COR-L47 (cell line): ENCODE measurements around the gene NXNL1.

Source experiments
- DNase-seq: peaks from one replicate; lab custom pipeline; 2025; lab: John Stamatoyannopoulos, UW

Gene NXNL1

GRCh38 chr19:17455308-17456123 lies 5.2 kb downstream of the NXNL1 start:
- no peak for DNase-seq

- no peak for DNase-seq
Observed at GRCh38 chr19:17454576-17455071, 6.1 kb downstream of the NXNL1 start.

DNA sequence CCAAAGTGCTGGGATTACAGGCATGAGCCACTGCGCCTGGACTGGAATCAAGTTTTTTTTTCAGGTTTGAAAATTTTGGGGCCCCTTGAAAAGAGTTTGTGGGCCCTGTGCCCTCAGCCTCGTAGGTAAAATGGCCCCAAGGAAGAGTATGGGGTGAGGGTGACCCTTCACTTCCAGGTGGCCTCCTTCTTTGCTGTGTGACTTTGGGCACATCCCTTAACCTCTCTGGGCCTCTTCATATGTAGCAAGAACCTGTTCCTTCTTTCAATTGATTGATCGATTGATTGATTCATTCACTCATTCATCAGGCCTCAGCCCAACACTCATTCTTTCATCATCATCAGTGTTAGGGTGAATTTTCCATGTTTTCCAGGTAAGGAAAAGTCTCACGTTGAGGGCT lies 8.9 kb downstream of the NXNL1 start:
- no peak for DNase-seq

DNA sequence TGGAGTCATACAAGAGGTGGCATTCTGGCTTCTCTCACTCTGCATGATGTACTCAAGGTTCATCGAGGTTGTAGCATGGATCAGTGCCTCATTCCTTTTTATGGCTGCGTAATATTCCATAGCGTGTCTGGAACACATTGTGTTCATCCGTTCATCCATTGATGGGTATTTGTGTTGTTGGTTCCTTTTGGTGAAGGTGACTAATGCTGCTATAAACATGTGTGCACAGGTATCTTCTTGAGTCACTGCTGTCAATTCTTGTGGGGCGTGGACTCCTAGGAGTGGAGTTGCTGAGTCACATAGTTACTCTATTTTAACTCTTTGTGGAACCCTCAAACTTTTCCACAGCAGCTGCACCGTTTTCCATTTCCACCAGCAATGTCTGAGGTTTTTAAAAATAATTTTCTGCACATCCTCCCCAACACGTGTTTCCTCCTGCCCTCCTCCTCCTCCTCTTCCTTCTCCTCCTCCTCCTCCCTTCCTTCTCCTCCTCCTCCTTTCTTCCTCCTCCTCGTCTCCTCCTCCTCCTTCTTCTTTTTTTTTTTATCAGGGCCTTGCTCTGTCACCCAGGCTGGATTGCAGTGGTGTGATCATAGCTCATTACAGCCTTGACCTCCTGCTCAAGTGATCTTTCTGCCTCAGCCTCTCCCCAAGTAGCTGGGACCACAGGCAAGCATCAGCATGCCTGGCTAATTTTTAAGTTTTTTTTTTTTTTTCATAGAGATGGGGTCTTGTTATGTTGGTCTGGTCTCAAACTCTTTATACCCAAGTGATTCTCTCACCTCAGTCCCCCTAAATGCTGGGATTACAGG lies 10.3 kb downstream of the NXNL1 start:
- no peak for DNase-seq

DNA sequence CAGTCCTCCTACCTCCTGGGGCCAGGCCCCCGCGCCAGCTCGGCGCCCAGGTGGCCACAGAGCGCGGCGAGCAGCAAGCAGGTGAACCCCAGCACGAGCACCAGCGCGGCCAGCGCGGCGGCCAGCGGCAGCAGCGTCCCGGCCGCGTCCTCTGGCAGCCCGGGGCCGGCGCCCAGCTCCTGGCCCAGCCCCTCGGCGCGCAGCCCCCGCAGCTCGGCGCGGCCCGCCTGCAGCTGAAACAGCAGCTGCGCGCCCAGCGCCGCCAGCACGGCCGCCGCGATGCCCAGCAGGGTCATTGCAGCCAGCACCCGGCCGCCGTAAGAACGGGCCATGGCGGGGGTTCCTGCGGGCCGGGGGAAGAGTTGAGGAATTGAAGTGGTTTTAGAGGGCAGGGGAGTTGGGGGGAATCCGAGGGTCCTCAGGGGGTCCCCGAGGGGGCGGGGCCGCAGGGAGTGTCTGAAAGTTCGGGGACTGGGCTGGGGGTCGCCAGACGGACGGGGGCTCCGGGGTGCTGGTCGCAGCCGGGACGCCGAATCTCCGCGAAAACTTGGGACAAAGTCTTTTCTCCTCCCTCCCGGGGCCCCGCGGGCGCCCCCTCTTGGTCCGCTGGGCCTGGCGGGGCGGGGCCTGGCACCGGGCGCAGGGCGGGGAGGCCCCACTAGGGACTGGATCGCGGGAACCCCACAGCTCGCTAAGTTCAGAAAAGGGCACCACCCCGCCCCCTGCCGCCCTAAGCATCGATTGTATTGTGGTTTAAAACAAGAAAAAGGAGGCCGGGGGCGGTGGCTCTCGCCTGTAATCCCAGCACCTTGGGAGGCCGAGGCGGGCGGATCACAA lies 12.4 kb downstream of the NXNL1 start, which contains the start of gene TMEM221:
Gene TMEM221 (minus strand): TSS at position 538 of the 837 bp plus-strand sequence. CDS start 206 bp downstream, at position 332.
- DNase-seq: no peak

DNA sequence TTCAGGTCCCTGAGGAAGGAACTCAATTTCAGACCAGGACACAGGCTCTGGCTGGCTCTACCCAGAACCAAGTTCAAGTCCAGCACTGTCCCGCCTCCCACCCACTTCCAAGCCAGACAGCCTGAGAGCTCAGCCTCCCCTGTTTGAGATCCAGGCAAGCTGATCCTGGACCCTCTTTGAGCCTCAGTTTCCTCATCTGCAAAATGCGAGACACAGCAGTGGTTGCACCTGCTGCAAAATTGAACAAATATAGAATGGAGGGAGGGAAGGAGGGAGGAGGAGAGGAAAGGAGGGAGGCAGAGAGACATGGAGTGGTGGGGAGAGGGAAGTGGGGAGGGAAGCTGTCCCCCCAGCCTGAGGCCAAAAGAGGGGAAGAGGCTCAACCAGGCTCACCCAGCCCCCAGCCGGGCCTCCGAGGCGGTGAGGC lies 13.0 kb downstream of the NXNL1 start:
- no peak for DNase-seq

- DNase-seq: no peak
Observed at GRCh38 chr19:17445526-17446165, 15.1 kb downstream of the NXNL1 start.

GRCh38 chr19:17441241-17442021 lies 19.3 kb downstream of the NXNL1 start:
- no peak for DNase-seq

- DNase-seq: no peak
Observed at GRCh38 chr19:17436874-17437267, 23.9 kb downstream of the NXNL1 start.

DNA sequence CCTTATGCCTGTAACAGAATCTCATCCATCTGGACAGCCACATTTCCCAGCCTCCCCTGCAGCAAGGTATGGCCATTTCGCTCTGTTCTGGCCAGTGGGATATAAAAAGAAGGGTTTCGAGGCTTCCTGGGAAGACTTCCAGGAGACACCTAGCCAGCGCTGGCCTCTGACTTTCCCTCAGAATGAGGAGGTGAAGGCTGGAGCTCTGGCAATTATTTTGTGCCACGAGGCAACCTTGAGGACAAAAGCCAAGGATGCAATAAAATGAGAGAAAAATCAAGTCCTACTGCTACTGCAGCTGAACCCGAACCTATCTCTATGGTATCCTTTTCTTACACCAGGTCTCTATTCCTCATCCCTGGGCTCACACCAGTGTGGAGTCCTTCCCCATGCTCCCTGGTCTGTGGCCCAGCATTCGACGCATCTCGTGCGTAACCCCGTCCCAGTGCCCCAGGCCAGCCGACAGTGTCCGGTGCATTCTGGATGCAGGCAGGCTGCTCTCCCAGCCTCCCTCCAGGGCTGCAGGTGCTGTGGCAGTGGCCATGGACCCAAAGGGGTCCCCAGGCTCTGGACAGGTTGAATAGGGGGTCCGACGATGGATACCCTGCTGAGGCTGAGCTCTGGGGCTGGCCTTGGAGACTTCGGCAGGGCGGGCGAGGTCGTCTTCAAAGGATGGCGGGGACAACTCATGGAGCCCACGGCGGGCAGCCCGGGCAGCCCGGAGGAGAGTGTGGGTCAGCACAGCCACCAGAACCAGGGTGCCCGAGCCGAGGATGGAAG lies 24.4 kb downstream of the NXNL1 start:
- no peak for DNase-seq

- no peak for DNase-seq
Observed at GRCh38 chr19:17435218-17435617, 25.5 kb downstream of the NXNL1 start.

DNA sequence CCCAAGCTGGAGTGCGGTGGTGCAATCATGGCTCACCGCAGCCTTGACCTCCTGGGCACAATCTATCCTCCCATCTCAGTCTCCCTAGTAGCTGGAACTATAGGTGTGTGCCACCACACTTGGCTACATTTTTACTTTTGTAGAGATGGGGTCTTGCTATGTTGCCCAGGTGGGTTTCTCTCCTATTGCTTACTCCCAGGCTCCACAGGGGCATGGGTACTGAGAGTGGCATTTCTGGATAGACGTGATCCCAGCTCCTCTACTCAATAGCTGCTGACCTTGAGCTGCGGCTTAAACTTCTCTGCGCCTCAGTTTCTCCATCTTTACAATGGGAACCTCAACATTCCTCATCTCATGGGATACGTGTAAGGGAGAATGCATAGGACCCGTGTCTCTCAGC lies 29.3 kb downstream of the NXNL1 start:
- DNase-seq: no peak

- no peak for DNase-seq
Observed at GRCh38 chr19:17429641-17430113, 31.0 kb downstream of the NXNL1 start.

DNA sequence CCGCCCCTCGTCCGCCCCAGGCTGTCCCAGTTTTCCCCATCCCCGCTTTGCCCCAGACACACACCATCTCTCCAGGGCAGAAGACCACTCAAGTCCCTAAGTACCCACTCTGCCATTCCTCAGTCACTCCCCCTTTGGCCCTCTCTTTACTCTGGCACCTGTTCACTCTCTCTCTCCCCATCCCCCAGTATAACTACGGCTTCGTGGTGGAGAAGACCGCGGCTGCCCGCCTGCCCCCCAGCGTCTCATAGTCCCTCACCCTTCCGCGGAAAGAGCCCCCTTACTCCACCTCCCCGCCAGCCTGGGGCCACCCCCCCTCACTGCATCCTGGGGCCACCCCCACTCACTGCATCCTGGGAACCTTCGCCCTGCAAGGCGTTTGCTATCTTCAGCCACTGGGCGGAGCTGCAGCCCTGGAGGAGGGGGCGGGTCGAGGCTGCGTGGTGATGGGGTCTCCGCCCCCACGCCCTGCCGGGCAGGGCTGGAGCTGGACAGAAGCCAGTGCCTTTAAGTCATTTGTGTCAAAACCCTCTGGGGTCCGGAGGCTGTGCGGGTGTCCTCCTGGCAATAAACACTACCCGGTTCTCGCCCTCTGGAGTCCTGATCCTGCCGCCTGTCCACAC lies 35.9 kb downstream of the NXNL1 start:
- DNase-seq: peak; percentile 71

DNA sequence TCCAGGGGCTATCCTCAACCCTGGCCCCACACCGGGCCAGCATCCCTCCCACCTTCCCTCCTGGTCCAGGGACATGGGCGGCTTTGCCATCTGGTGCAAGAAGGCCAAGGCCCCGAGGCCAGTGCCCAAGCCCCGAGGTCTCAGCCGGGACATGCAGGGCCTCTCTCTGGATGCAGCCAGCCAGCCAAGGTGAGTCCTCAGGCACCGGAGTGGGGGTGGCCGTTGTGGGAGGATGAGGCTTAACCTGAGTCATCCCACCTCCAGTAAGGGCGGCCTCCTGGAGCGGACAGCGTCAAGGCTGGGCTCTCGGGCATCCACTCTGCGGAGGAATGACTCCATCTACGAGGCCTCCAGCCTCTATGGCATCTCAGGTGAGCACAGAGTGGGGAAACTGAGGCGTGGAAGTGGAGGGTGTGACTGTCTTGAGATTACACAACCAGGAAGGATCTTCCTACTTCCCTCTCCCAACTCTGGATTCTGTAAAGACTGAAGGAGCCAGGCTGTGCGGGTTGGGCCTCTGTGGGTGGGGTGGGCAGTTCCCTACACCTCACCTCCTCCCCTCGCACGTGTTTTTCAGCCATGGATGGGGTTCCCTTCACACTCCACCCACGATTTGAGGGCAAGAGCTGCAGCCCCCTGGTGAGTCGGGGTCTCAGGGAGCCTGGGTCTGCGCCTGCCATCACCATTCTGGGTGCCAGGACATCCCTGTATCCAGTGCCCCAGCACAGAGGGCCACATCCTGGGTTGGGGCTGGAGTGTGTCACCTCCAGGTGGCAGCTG lies 37.1 kb downstream of the NXNL1 start:
- no peak for DNase-seq

GRCh38 chr19:17421942-17422341 lies 38.8 kb downstream of the NXNL1 start:
- DNase-seq: no peak

- no peak for DNase-seq
Observed at GRCh38 chr19:17420475-17420924, 40.2 kb downstream of the NXNL1 start.
